Small intestine (tissue), 7 donors: ENCODE results near the gene NTN4. TPM values are rescaled to one million over a fixed set of nuclear protein-coding genes. Genes with fewer than 3 reads are reported as not detected.
A peak's percentile ranks its signal among the peaks of the same experiment; 100 is the strongest.

ENCODE experiments used
- DNase-seq, 2 donors: peaks; one replicate each; pipeline versions ENCODE4 v3.0.0 to v3.0.0-alpha.2; 2013
- FAIRE-seq: peaks from 2 replicates; lab custom pipeline; 2012; peaks lifted over from hg19 to GRCh38; lab: Jason Lieb, UNC
- H3K27ac ChIP-seq, 3 donors: one replicate each; pipeline ENCODE4 v1.5.1; 2013; ENCODE audit warnings: low read length in 2 of 3, mild to moderate bottlenecking in 2 of 3, control low read depth in 1 of 3, inconsistent platforms in 1 of 3, low read depth in 1 of 3, moderate library complexity in 1 of 3
- H3K27me3 ChIP-seq, 3 donors: one replicate each; pipeline ENCODE4 v1.6.1; 2013; ENCODE audit warnings: low read length in 3 of 3, inconsistent platforms in 1 of 3; ENCODE audit not compliant: control insufficient read depth in 3 of 3, insufficient read depth in 3 of 3
- H3K36me3 ChIP-seq, 3 donors: one replicate each; pipeline ENCODE4 v1.6.1; 2013; ENCODE audit warnings: low read length in 3 of 3, inconsistent platforms in 1 of 3, low read depth in 1 of 3, mild to moderate bottlenecking in 1 of 3, moderate library complexity in 1 of 3; ENCODE audit not compliant: control insufficient read depth in 3 of 3, insufficient read depth in 2 of 3
- H3K4me1 ChIP-seq, 3 donors: one replicate each; pipeline ENCODE4 v1.6.1; 2013; ENCODE audit warnings: low read length in 2 of 3, inconsistent platforms in 1 of 3, low read depth in 1 of 3, mild to moderate bottlenecking in 1 of 3, moderate library complexity in 1 of 3; ENCODE audit not compliant: control insufficient read depth in 3 of 3, insufficient read depth in 2 of 3
- H3K4me3 ChIP-seq, 3 donors: one replicate each; pipeline ENCODE4 v1.5.1; 2013; ENCODE audit warnings: low read length in 3 of 3, control low read depth in 1 of 3, inconsistent platforms in 1 of 3, low read depth in 1 of 3, mild to moderate bottlenecking in 1 of 3, moderate library complexity in 1 of 3
- H3K9me3 ChIP-seq, 2 donors: one replicate each; pipeline ENCODE4 v1.6.1; 2013; ENCODE audit warnings: low read depth in 1 of 2, low read length in 1 of 2; ENCODE audit not compliant: control insufficient read depth in 2 of 2, insufficient read depth in 1 of 2
- WGBS, 3 donors: extraction: QIAGEN DNeasy Blood & Tissue Kit; methylation state at CpG; one replicate each; pipeline ENCODE4 v1.1.7; 2013; 5-methylcytosine and 5-hydroxymethylcytosine counted together
- polyA plus RNA-seq, 4 donors: library from polyadenylated mRNA; stranded (reverse) in 3 of 4; unstranded in 1 of 4; fragments of 200-250 nt in 3 of 4; fragments of 120-200 nt in 1 of 4; gene quantifications; one replicate each; pipeline versions ENCODE4 v1.2.1 to v1.2.3, GENCODE V29; 2013
- donor health status: healthy with polysubstance abuse.
- donor health status: control.
- donor health status: control.
- donor health status: Bipolar disorder and iron deficiency.
- donor health status: healthy.

NTN4 gene
- polyA plus RNA-seq, 4 donors = 1.6 to 45.7 (median 9.8) TPM

DNA sequence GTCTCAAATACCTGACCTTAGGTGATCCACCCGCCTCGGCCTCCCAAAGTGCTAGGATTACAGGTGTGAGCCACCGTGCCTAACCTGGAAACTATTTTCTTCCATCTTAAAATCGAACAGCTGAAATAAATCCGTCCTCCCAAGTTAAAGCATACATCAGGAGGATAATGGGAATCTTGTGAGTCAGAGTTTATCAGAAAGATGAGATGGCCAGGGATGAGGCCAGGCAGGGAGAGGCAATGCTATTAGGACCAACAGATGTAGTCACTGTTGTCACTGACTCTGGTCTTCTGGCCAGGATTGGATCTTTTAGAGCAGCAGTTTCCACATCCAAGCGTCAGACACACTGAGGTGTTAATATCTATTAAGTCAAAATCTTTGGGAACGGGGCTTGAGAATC, 177.5 kb downstream of the NTN4 start:
- Histone ChIP-seq H3K4me1 (peaks cover 0 to 16% (median 0%) of the 10 kb centered on the region in 3 donors), H3K27me3 (peaks cover 0 to 2% (median 2%) of the 10 kb centered on the region in 3 donors), H3K27ac (no peak overlapping the region), H3K4me3 (no peak overlapping the region), H3K9me3 (no peaks in the 10 kb centered on the region), H3K36me3 (no peaks in the 10 kb centered on the region)
- FAIRE-seq = no peak
- no peak for DNase-seq
- 91 to 94% (median 93%) methylated on average over 7 of the region's 7 CpGs for WGBS, 3 donors

DNA sequence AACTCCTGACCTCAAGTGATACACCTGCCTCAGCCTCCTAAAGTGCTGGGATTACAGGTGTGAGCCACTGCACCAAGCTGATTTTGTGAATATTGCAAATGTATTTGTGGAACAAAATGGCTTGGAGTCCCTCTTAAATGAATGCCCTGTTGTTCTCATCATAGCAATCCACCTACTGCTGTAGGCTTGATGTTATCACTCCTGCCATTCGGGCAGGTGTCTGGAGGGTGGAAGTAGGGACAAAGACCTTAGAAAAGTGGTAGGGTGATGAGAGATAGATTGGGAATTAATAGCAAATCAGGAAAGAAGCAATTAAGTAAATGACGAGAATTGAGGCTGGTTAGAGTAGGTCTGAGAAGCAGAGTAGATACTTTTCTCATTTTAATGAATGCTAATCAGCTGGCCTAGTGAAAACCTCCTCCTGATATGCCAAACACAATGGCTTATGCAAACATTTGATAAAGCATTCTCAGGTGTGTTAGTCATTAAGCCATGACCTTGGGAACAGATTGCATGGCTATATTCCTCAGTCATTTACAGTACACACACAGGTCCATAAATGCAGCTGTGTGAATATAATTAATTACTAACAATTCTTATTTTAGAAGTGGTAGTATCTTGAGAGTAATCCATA, 178.8 kb downstream of the NTN4 start:
- no peaks in the 10 kb centered on the region for H3K36me3 ChIP-seq
- DNase-seq = peak; percentile 83 to 94
- WGBS, 3 donors = 15 to 55% (median 32%) methylated on average over 2 of the region's 2 CpGs
- H3K27me3 ChIP-seq = peaks cover 0 to 2% (median 2%) of the 10 kb centered on the region in 3 donors
- H3K9me3 ChIP-seq = no peaks in the 10 kb centered on the region
- H3K4me3 ChIP-seq = no peak overlapping the region
- FAIRE-seq = no peak
- peak overlapping the region in 1 of 3 donors; percentile 61 for H3K27ac ChIP-seq
- peaks cover 0 to 16% (median 0%) of the 10 kb centered on the region in 3 donors for H3K4me1 ChIP-seq

DNA sequence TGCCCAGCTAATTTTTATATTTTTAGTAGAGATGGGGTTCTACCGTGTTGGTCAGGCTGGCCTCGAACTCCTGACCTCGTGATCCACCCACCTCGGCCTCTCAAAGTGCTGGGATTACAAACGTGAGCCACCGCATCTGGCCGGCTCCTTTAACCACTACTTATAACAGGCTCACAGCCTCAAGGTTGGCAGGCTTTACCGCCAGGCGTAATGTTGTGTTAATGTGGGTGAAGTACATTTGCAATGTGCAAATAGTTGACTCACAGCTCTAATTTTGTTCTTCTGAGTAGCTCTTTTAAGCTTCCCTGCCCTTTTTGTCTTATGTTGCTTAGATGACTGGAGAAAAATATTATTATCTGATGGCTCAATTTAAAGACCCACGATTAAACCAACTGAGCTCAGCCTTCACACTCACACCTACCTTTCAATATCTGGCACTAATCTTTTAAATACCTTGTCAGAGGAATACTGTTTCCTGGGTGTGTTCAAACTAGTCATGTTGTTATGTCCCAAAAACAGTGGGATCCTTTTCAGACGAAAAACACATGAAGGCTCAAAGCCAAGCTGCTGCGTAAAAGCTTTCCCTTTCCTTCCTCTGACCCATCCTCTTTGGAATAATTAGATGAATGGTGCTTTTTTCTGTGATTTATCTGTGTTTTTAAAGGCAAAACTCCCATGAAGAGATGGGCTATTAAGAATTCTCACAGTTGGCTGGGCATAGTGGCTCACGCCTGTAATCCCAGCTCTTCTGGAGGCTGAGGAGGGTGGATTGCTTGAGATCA, 182.1 kb downstream of the NTN4 start:
- Histone ChIP-seq H3K27me3 (peaks cover 0 to 2% (median 0%) of the 10 kb centered on the region in 3 donors), H3K36me3 (no peaks in the 10 kb centered on the region), H3K4me1 (peaks cover 0 to 7% (median 0%) of the 10 kb centered on the region in 3 donors), H3K9me3 (no peaks in the 10 kb centered on the region), H3K27ac (no peak overlapping the region), H3K4me3 (no peak overlapping the region)
- DNase-seq (peak in 1 of 2 donors; percentile 34), FAIRE-seq (no peak)
- WGBS, 3 donors = 40 to 53% (median 43%) methylated on average over 13 of the region's 13 CpGs

Other genes with a start within 250 kb of the NTN4 start
- under 1 TPM in 2 of 4 donors, not detected in 2; 0.21 to 0.27 TPM for gene USP44, start 239.3 kb downstream of the NTN4 start, polyA plus RNA-seq
- 10 to 100 TPM; 18.9 to 61.9 (median 31.9) TPM for gene SNRPF, start 68.2 kb upstream of the NTN4 start, polyA plus RNA-seq
- gene CCDC38, start 151.8 kb upstream of the NTN4 start, polyA plus RNA-seq = under 1 TPM in 2 of 4 donors, not detected in 2; 0.09 to 0.58 TPM
- gene AMDHD1, start 152.6 kb upstream of the NTN4 start, polyA plus RNA-seq = 10 to 100 TPM in 1 of 4 donors, under 1 TPM in 3; 0.61 to 10.9 (median 0.85) TPM
- gene HAL, start 205.6 kb upstream of the NTN4 start, polyA plus RNA-seq = 1 to 10 TPM in 3 of 4 donors, under 1 TPM in 1; 0.31 to 8.7 (median 1.1) TPM
- 100 to 1,000 TPM in 1 of 4 donors, 10 to 100 TPM in 3; 74.6 to 195 (median 86.4) TPM for gene LTA4H, start 244.8 kb upstream of the NTN4 start, polyA plus RNA-seq